Stimulated activated CD8-positive, alpha-beta memory T cell treated with anti-CD3 and anti-CD28 coated beads, Interleukin-4, amount 100 ng/mL, for 24 hours (primary cell): ENCODE measurements around the gene CAPZB.
"Not testable (repeated sequence)": the region's sequence is repeated elsewhere in the genome, so short reads cannot be mapped to it uniquely, and the experiment has no call there.

Experiments
- DNase-seq: peaks from one replicate; pipeline ENCODE4 v3.0.0-alpha.2; 2020; ENCODE audit warnings: low read depth

Gene CAPZB

GRCh38 chr1:19310061-19310460, 175.3 kb downstream of the CAPZB start:
- no peak for DNase-seq

- no peak for DNase-seq
Observed at GRCh38 chr1:19309123-19309813, 176.1 kb downstream of the CAPZB start.

GRCh38 chr1:19308509-19308907, 176.8 kb downstream of the CAPZB start:
- no peak for DNase-seq

GRCh38 chr1:19307794-19308508, 177.4 kb downstream of the CAPZB start:
- DNase-seq, result no peak

GRCh38 chr1:19306941-19307340, 178.4 kb downstream of the CAPZB start:
- no peak for DNase-seq

GRCh38 chr1:19305880-19306279, 179.5 kb downstream of the CAPZB start:
- DNase-seq, result no peak

- not testable (repeated sequence) for DNase-seq
Observed at GRCh38 chr1:19304081-19304480, 181.3 kb downstream of the CAPZB start.

GRCh38 chr1:19300211-19300610, 185.1 kb downstream of the CAPZB start:
- no peak for DNase-seq

GRCh38 chr1:19294638-19295037, 190.7 kb downstream of the CAPZB start:
- no peak for DNase-seq

GRCh38 chr1:19289244-19289643, 196.1 kb downstream of the CAPZB start:
- DNase-seq, result no peak
